Effector memory CD4-positive, alpha-beta T cell (primary cell): ENCODE results near the gene PRR29.
"Not testable (repeated sequence)": the region's sequence is repeated elsewhere in the genome, so short reads cannot be mapped to it uniquely, and the experiment has no call there.

Source experiments
- DNase-seq, 3 donors: peaks; one replicate each; pipeline ENCODE4 v3.0.0-alpha.2; 2020
- H3K27ac ChIP-seq: 2 replicates; pipeline ENCODE4 v1.7.0; 2013; ENCODE audit warnings: mild to moderate bottlenecking, low read length, moderate library complexity; ENCODE audit not compliant: insufficient read depth, poor library complexity, severe bottlenecking
- H3K27me3 ChIP-seq: replicated peaks from 2 replicates; pipeline ENCODE4 v1.7.0; 2013; ENCODE audit warnings: mild to moderate bottlenecking, low read length; ENCODE audit not compliant: insufficient read depth, control insufficient read depth, poor library complexity, severe bottlenecking
- H3K36me3 ChIP-seq: 2 replicates; pipeline ENCODE4 v1.7.0; 2013; ENCODE audit warnings: mild to moderate bottlenecking, low read length, moderate library complexity; ENCODE audit not compliant: control insufficient read depth, insufficient read depth
- H3K4me1 ChIP-seq: 2 replicates; pipeline ENCODE4 v1.7.0; 2013; ENCODE audit warnings: low read length, mild to moderate bottlenecking; ENCODE audit not compliant: control insufficient read depth, insufficient read depth, poor library complexity, severe bottlenecking
- H3K4me3 ChIP-seq: 2 replicates; pipeline ENCODE4 v1.7.0; 2013; ENCODE audit warnings: low read length, low read depth, mild to moderate bottlenecking; ENCODE audit not compliant: insufficient read depth, poor library complexity, severe bottlenecking
- H3K9me3 ChIP-seq: 2 replicates; pipeline ENCODE4 v1.7.0; 2013; ENCODE audit warnings: mild to moderate bottlenecking, low read length, moderate library complexity; ENCODE audit not compliant: control insufficient read depth

Gene PRR29

GRCh38 chr17:63974594-63975192 is 23.5 kb upstream of the PRR29 start:
- H3K9me3 ChIP-seq = no peaks in the 10 kb centered on the region
- no peaks in the 10 kb centered on the region for H3K4me1 ChIP-seq
- H3K36me3 ChIP-seq = no peaks in the 10 kb centered on the region
- no peak overlapping the region for H3K4me3 ChIP-seq
- H3K27me3 ChIP-seq = no peaks in the 10 kb centered on the region
- H3K27ac ChIP-seq = no peak overlapping the region
- no peak for DNase-seq

DNA sequence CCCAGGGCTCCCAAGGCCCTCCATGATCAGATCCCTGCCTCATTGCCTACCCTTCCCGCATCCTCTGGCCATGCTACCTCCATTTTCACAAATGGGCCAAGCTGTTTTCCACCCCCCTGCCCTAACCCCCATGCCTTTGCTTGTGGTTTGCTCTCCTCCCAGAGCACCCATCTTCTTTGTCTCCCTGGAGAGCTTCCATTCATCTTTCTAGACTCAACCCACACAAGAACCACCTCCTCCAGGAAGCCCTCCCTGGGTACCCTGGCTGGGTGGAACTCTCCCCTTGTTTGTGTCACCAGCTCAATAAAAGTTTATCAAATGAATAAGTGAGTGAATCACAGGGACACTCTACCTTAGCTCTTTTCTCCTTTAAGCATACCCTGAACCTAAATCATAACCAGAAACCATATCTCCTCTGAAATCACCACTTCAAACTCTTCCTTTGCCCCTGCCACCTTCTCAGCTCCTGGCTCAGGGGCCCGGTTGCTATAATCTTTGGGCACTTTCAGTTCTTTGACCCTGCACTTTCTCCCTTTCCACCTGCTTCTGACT is 22.5 kb upstream of the PRR29 start:
- H3K27ac ChIP-seq = no peak overlapping the region
- no peak for DNase-seq
- no peaks in the 10 kb centered on the region for H3K9me3 ChIP-seq
- no peaks in the 10 kb centered on the region for H3K36me3 ChIP-seq
- no peak overlapping the region for H3K4me3 ChIP-seq
- no peaks in the 10 kb centered on the region for H3K27me3 ChIP-seq
- H3K4me1 ChIP-seq = no peaks in the 10 kb centered on the region

DNA sequence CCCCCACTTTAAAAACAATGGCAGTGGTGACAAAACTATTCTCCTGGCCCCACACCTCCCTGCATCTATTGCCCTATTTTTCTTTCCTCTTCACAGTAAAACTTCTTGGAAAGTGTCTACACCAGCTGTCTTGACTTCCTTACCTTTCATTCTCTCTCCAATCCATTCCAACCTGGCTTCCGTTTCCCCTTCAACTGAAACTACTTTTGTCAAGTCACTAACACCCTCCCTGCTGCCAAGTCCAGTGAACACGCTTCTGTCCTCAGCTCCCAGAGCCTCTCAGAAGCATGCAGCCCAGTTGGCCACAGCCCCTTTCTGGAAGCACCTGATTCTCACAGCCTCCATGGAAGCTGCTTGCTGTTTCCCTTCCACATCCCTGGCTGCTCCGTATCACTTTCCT is 21.4 kb upstream of the PRR29 start:
- Histone ChIP-seq H3K4me1 (no peaks in the 10 kb centered on the region), H3K27ac (no peak overlapping the region), H3K27me3 (no peaks in the 10 kb centered on the region), H3K4me3 (no peak overlapping the region), H3K9me3 (no peaks in the 10 kb centered on the region), H3K36me3 (no peaks in the 10 kb centered on the region)
- no peak for DNase-seq

- DNase-seq = no peak
- Histone ChIP-seq H3K4me3 (no peak overlapping the region), H3K36me3 (no peaks in the 10 kb centered on the region), H3K27ac (no peak overlapping the region), H3K27me3 (no peaks in the 10 kb centered on the region), H3K4me1 (no peaks in the 10 kb centered on the region), H3K9me3 (no peaks in the 10 kb centered on the region)
Measured at GRCh38 chr17:63978272-63979200, 19.6 kb upstream of the PRR29 start.

GRCh38 chr17:63982641-63983040 is 15.5 kb upstream of the PRR29 start:
- H3K4me1 ChIP-seq = peaks cover 17% of the 10 kb centered on the region
- H3K27me3 ChIP-seq, H3K9me3 ChIP-seq, H3K27ac ChIP-seq, DNase-seq, H3K4me3 ChIP-seq, H3K36me3 ChIP-seq: not testable (repeated sequence)

- no peak for DNase-seq
- H3K9me3 ChIP-seq = no peaks in the 10 kb centered on the region
- no peak overlapping the region for H3K27ac ChIP-seq
- H3K4me1 ChIP-seq = peaks cover 17% of the 10 kb centered on the region
- H3K27me3 ChIP-seq = no peaks in the 10 kb centered on the region
- no peaks in the 10 kb centered on the region for H3K36me3 ChIP-seq
- H3K4me3 ChIP-seq = no peak overlapping the region
Measured at GRCh38 chr17:63983320-63983719, 14.8 kb upstream of the PRR29 start.

GRCh38 chr17:63984236-63984635 is 13.9 kb upstream of the PRR29 start:
- H3K27ac ChIP-seq = no peak overlapping the region
- no peaks in the 10 kb centered on the region for H3K9me3 ChIP-seq
- H3K4me1 ChIP-seq = peaks cover 17% of the 10 kb centered on the region
- no peaks in the 10 kb centered on the region for H3K27me3 ChIP-seq
- no peaks in the 10 kb centered on the region for H3K36me3 ChIP-seq
- H3K4me3 ChIP-seq = no peak overlapping the region
- DNase-seq = no peak

GRCh38 chr17:63984651-63985386 is 13.3 kb upstream of the PRR29 start:
- Histone ChIP-seq H3K4me1 (peaks cover 17% of the 10 kb centered on the region), H3K36me3 (no peaks in the 10 kb centered on the region), H3K27me3 (no peaks in the 10 kb centered on the region), H3K4me3 (no peak overlapping the region), H3K27ac (peak overlapping the region; percentile 25), H3K9me3 (no peaks in the 10 kb centered on the region)
- peak; percentile 39 to 58 (median 47) for DNase-seq

DNA sequence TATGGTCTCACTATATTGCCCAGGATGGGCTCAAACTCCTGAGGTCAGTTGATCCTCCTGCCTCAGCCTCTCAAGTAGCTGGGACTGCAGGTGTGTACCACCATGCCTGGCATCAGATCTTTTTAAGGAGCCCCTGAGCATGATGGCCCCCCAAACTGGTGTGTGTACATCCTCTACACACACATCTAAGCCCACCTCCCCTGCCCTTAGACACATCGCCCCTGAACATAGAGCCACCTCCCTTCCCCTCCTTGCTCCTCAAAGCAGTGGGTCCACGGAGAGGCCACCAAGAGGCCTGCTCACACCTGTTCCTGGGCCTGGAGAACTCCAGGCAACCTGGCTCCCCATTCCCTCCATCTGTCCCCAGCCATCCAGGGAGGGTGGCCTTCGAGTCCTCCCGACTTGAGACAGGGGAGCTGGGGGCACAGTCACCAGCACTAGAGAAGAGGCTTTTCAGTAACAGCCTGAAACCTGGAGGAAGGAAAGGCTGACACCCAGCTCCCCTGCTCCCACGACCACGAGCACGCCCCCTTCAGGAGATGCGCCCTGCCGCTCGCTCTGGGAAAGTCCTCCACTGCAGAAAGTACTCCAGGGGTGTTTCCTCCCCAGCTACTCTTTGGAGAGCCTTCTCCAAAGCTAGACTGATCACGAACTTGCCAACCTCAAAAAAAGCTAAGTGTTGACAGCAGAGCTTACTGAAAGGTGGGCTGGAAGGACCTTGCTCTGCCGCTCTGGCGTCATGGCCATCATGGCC is 12.6 kb upstream of the PRR29 start:
- H3K27ac ChIP-seq = peak overlapping the region; percentile 25

More for the DNA sequence above, 12.6 kb upstream of the PRR29 start:
- Histone ChIP-seq H3K27me3 (no peaks in the 10 kb centered on the region), H3K9me3 (no peaks in the 10 kb centered on the region), H3K4me3 (no peak overlapping the region), H3K36me3 (no peaks in the 10 kb centered on the region), H3K4me1 (peaks cover 22% of the 10 kb centered on the region)
- no peak for DNase-seq
